HG02678 (cell line): ENCODE measurements around the gene FN1.

Experiments
- ATAC-seq: cut with Tn5 transposase; IDR thresholded peaks from one replicate; pipeline ENCODE4 v1.9.1; 2021; ENCODE audit warnings: mild to moderate bottlenecking, moderate library complexity; ENCODE audit not compliant: unreplicated experiment

FN1 gene

GRCh38 chr2:215435870-215436704, at the start of gene FN1:
TSS of gene FN1 (minus strand) at chr2:215436068. CDS start at chr2:215435802, 266 bp downstream.
- peak; percentile 87 for ATAC-seq

GRCh38 chr2:215485032-215485431, 49.2 kb upstream of the FN1 start:
- ATAC-seq, result no peak

GRCh38 chr2:215484570-215484969, 48.7 kb upstream of the FN1 start:
- no peak for ATAC-seq

GRCh38 chr2:215483431-215483830, 47.6 kb upstream of the FN1 start:
- no peak for ATAC-seq

- ATAC-seq, result no peak
Observed at GRCh38 chr2:215479536-215480240, 43.8 kb upstream of the FN1 start.

GRCh38 chr2:215479121-215479520, 43.3 kb upstream of the FN1 start:
- no peak for ATAC-seq

- no peak for ATAC-seq
Observed at GRCh38 chr2:215476424-215476823, 40.6 kb upstream of the FN1 start.

- no peak for ATAC-seq
Observed at GRCh38 chr2:215466097-215466909, 30.4 kb upstream of the FN1 start.

- no peak for ATAC-seq
Observed at GRCh38 chr2:215465256-215465655, 29.4 kb upstream of the FN1 start.

- no peak for ATAC-seq
Observed at GRCh38 chr2:215461836-215462532, 26.1 kb upstream of the FN1 start.

GRCh38 chr2:215460682-215461382, 25.0 kb upstream of the FN1 start:
- no peak for ATAC-seq

GRCh38 chr2:215455958-215456357, 20.1 kb upstream of the FN1 start:
- ATAC-seq, result no peak

GRCh38 chr2:215454519-215455246, 18.8 kb upstream of the FN1 start:
- no peak for ATAC-seq

GRCh38 chr2:215452725-215453124, 16.9 kb upstream of the FN1 start:
- no peak for ATAC-seq

- no peak for ATAC-seq
Observed at GRCh38 chr2:215451012-215451756, 15.3 kb upstream of the FN1 start.

GRCh38 chr2:215450188-215451011, 14.5 kb upstream of the FN1 start:
- no peak for ATAC-seq

GRCh38 chr2:215447673-215448081, 11.8 kb upstream of the FN1 start:
- ATAC-seq, result no peak

GRCh38 chr2:215447056-215447455, 11.2 kb upstream of the FN1 start:
- ATAC-seq, result no peak
